Measurements from ENCODE around the gene HEXA.
"Not testable (repeated sequence)": the region's sequence is repeated elsewhere in the genome, so short reads cannot be mapped to it uniquely, and the experiment has no call there.

Gene HEXA

GRCh38 chr15:72411111-72411510 is 35.3 kb upstream of the HEXA start:
- TF ChIP-seq, protein P1, sequence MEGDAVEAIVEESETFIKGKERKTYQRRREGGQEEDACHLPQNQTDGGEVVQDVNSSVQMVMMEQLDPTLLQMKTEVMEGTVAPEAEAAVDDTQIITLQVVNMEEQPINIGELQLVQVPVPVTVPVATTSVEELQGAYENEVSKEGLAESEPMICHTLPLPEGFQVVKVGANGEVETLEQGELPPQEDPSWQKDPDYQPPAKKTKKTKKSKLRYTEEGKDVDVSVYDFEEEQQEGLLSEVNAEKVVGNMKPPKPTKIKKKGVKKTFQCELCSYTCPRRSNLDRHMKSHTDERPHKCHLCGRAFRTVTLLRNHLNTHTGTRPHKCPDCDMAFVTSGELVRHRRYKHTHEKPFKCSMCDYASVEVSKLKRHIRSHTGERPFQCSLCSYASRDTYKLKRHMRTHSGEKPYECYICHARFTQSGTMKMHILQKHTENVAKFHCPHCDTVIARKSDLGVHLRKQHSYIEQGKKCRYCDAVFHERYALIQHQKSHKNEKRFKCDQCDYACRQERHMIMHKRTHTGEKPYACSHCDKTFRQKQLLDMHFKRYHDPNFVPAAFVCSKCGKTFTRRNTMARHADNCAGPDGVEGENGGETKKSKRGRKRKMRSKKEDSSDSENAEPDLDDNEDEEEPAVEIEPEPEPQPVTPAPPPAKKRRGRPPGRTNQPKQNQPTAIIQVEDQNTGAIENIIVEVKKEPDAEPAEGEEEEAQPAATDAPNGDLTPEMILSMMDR (IDR thresholded peaks at IDR 0.05; ENCODE audit: borderline replicate concordance, insufficient read depth, low read depth, low read length), result no peak
- H3K4me3 ChIP-seq (ENCODE audit: low read depth, low read length), result no peak overlapping the region

GRCh38 chr15:72406936-72407335 is 31.1 kb upstream of the HEXA start:
- TF ChIP-seq, protein P1 (IDR thresholded peaks at IDR 0.05; ENCODE audit: borderline replicate concordance, insufficient read depth, low read depth, low read length), result no peak
- no peak overlapping the region for H3K4me3 ChIP-seq (ENCODE audit: low read depth, low read length)

DNA sequence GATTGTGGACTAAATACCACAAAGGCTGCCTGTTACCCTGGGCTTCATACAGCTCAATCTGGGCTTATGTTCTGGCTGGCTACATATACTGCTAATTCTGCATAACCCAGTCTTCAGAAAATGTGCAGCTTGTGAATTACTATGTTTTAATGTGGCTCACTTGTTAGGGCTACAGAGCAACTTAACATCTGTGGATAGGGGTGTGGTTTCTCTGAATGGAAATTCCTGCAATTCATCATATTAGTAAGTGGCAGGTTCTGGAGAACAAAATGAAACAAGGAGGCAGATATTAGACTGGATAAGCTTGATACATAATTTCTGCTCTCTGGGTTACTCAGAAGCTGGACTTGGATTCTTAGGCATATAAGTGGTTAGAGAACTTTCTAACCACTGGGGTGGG is 29.0 kb upstream of the HEXA start:
- TF ChIP-seq, protein P1 (IDR thresholded peaks at IDR 0.05; ENCODE audit: borderline replicate concordance, insufficient read depth, low read depth, low read length), result no peak
- H3K4me3 ChIP-seq (ENCODE audit: low read depth, low read length), result no peak overlapping the region

DNA sequence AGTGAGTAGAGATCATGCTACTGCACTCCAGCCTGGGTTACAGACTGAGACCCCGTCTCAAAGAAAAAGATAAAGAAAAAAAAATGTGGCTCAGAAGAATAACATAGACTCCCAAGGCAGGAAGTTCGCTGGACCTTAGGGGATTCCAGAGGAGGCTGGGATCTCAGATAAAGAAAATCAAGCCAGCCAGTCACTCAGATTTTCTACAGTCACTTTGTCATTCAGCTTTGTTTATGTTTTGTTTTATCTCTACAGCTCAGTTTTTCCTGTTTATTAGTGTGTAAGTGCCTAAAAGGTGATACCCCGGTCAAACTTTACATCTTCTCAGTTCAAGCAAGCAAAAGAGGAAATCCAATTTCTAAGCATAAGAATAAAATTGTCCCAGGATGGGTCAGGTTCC is 28.5 kb upstream of the HEXA start:
- H3K4me3 ChIP-seq (ENCODE audit: low read depth, low read length), result no peak overlapping the region
- TF ChIP-seq, protein P1 (IDR thresholded peaks at IDR 0.05; ENCODE audit: borderline replicate concordance, insufficient read depth, low read depth, low read length), result no peak

GRCh38 chr15:72402726-72403125 is 26.9 kb upstream of the HEXA start:
- TF ChIP-seq, protein P1 (IDR thresholded peaks at IDR 0.05; ENCODE audit: borderline replicate concordance, insufficient read depth, low read depth, low read length), result no peak
- H3K4me3 ChIP-seq (ENCODE audit: low read depth, low read length), result no peak overlapping the region

GRCh38 chr15:72398648-72399047 is 22.8 kb upstream of the HEXA start:
- TF ChIP-seq, protein P1 (IDR thresholded peaks at IDR 0.05; ENCODE audit: borderline replicate concordance, insufficient read depth, low read depth, low read length), result no peak
- H3K4me3 ChIP-seq (ENCODE audit: low read depth, low read length), result no peak overlapping the region

DNA sequence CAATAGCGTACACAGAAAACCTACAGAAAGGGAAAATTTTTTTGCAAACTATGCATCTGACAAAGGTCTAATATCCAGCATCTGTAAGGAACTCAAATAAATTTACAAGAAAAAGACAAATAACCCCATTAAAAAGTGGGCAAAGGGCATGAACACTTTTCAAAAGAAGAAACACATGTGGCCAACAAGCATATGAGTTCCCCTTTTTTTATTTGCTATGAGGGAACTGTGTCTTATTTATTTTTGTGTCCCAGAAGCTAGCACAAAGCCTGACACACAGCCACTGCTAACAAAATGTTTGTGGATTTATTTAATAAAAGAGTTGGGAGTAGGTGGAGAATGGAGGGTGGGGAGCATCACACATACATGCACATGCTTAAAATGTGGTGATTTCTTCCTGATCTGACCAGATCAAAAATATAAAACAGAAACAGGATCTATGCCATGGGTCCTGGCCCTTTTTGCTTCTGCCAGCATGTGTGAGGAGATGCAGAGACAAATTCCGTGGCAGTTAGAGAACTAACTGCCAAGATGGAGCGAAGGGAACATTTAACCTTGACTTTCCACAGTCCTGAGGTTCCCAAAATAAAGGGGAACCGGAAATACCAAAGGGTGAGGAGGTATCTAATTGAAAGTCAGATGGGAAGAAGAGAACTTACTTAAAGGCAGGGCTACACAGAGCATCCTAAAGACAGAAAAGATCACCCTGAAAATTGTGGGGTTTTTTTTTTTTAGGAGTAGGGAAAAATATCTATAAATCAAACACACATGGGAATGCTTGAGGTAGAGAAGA is 22.2 kb upstream of the HEXA start, which contains the start of gene TMEM202:
TMEM202 (plus strand) TSS at position 510 of the 793 bp plus-strand sequence; CDS start at position 532, 22 bp downstream.
- H3K4me3 ChIP-seq (ENCODE audit: low read depth, low read length), result no peak within 1 kb of the TSS
- TF ChIP-seq, protein P1 (IDR thresholded peaks at IDR 0.05; ENCODE audit: borderline replicate concordance, insufficient read depth, low read depth, low read length), result no peak

- H3K4me3 ChIP-seq (ENCODE audit: low read depth, low read length), result not testable (repeated sequence)
Measured at GRCh38 chr15:72396331-72396730, 20.5 kb upstream of the HEXA start.
